ENCODE data around the gene IL1RAPL2. TPM values are rescaled to one million over a fixed set of nuclear protein-coding genes. Genes with fewer than 3 reads are reported as not detected.
"Not testable (repeated sequence)": the region's sequence is repeated elsewhere in the genome, so short reads cannot be mapped to it uniquely, and the experiment has no call there.

IL1RAPL2 gene
- total RNA-seq, 1 experiment from 2014 or later = not detected

GRCh38 chrX:105229146-105229545 is 663.1 kb downstream of the IL1RAPL2 start:
- H3K27ac ChIP-seq (ENCODE audit: low read length) = no peak overlapping the region
- no peak overlapping the region for H3K4me3 ChIP-seq (ENCODE audit: low read depth in 2 of 2, low read length in 2 of 2)
- H3K36me3 ChIP-seq (ENCODE audit: control insufficient read depth, insufficient read depth, low read length) = no peaks in the 10 kb centered on the region
- ATAC-seq (no peak), DNase-seq (ENCODE audit: low read depth, low spot score) (no peak)
- no TSS peak for BruUV-seq (replicated peaks)
- H3K4me1 ChIP-seq (ENCODE audit: control insufficient read depth, insufficient read depth, low read length) = no peaks in the 10 kb centered on the region
- ChIA-PET CTCF (no interaction called here), POLR2A (no interaction called here)
- no peak for TF ChIP-seq TCF7L2 (IDR thresholded peaks at IDR 0.05; ENCODE audit: low read depth, low read length)
- no peak for TF ChIP-seq REST (IDR thresholded peaks at IDR 0.05; ENCODE audit: insufficient read depth in 1 of 2, low read depth in 2 of 2, low read length in 1 of 2)
- in situ Hi-C loops (cut with HindIII; ENCODE audit: low pct_unique_long_range_greater_than_20kb, low sequenced_read_pairs) (no loop called here), intact Hi-C loops (cut with micrococcal nuclease; ENCODE audit: unreplicated experiment) (no loop called here)
- no peaks in the 10 kb centered on the region for H3K27me3 ChIP-seq (ENCODE audit: control insufficient read depth, insufficient read depth, low read length)
- no peaks in the 10 kb centered on the region for H3K9me3 ChIP-seq (ENCODE audit: control insufficient read depth, insufficient read depth, low read depth, low read length)

- in situ Hi-C loops (cut with HindIII; ENCODE audit: low pct_unique_long_range_greater_than_20kb, low sequenced_read_pairs); POLR2A ChIA-PET; H3K27me3 ChIP-seq (ENCODE audit: control insufficient read depth, insufficient read depth, low read length); BruUV-seq (replicated peaks); H3K4me1 ChIP-seq (ENCODE audit: control insufficient read depth, insufficient read depth, low read length); CTCF ChIA-PET; ATAC-seq; DNase-seq (ENCODE audit: low read depth, low spot score); H3K4me3 ChIP-seq (ENCODE audit: low read depth in 2 of 2, low read length in 2 of 2); H3K36me3 ChIP-seq (ENCODE audit: control insufficient read depth, insufficient read depth, low read length); H3K9me3 ChIP-seq (ENCODE audit: control insufficient read depth, insufficient read depth, low read depth, low read length); H3K27ac ChIP-seq (ENCODE audit: low read length); intact Hi-C loops (cut with micrococcal nuclease; ENCODE audit: unreplicated experiment): not testable (repeated sequence)
Observed at GRCh38 chrX:105237407-105237806, 671.4 kb downstream of the IL1RAPL2 start.

- DNase-seq (ENCODE audit: low read depth, low spot score) (no peak), ATAC-seq (no peak)
- POLR2A ChIA-PET = no interaction called here
- no peaks in the 10 kb centered on the region for H3K36me3 ChIP-seq (ENCODE audit: control insufficient read depth, insufficient read depth, low read length)
- BruUV-seq (replicated peaks) = no TSS peak
- no peak for TF ChIP-seq SIN3A (IDR thresholded peaks at IDR 0.05; ENCODE audit: borderline replicate concordance, insufficient read depth, low read depth, low read length)
- TF ChIP-seq REST (IDR thresholded peaks at IDR 0.05; ENCODE audit: insufficient read depth in 1 of 2, low read depth in 2 of 2, low read length in 1 of 2) = no peak
- no peak for TF ChIP-seq CTCF (IDR thresholded peaks at IDR 0.05)
- no peak for TF ChIP-seq POLR2AphosphoS5 (IDR thresholded peaks at IDR 0.05; ENCODE audit: low read depth, low read length)
- TF ChIP-seq TCF7L2 (IDR thresholded peaks at IDR 0.05; ENCODE audit: low read depth, low read length) = no peak
- no peaks in the 10 kb centered on the region for H3K4me1 ChIP-seq (ENCODE audit: control insufficient read depth, insufficient read depth, low read length)
- in situ Hi-C loops (cut with HindIII; ENCODE audit: low pct_unique_long_range_greater_than_20kb, low sequenced_read_pairs) (no loop called here), intact Hi-C loops (cut with micrococcal nuclease; ENCODE audit: unreplicated experiment) (no loop called here)
- no peak overlapping the region for H3K27ac ChIP-seq (ENCODE audit: low read length)
- CTCF ChIA-PET = no interaction called here
- H3K4me3 ChIP-seq (ENCODE audit: low read depth in 2 of 2, low read length in 2 of 2) = no peak overlapping the region
- no peaks in the 10 kb centered on the region for H3K27me3 ChIP-seq (ENCODE audit: control insufficient read depth, insufficient read depth, low read length)
- H3K9me3 ChIP-seq (ENCODE audit: control insufficient read depth, insufficient read depth, low read depth, low read length) = no peaks in the 10 kb centered on the region
Observed at GRCh38 chrX:105241056-105241455, 675.1 kb downstream of the IL1RAPL2 start.
